Adipocyte (in vitro differentiated cells): ENCODE results near the gene RIPOR2.
"Not testable (repeated sequence)": the region's sequence is repeated elsewhere in the genome, so short reads cannot be mapped to it uniquely, and the experiment has no call there.

ENCODE experiments used
- DNase-seq: peaks from one replicate; pipeline ENCODE4 v3.0.0-alpha.2; 2015; ENCODE audit warnings: low read depth
- H3K27me3 ChIP-seq: replicated peaks from 2 replicates; pipeline ENCODE4 v1.7.0; 2013; ENCODE audit warnings: mild to moderate bottlenecking, low read length, moderate library complexity; ENCODE audit not compliant: control insufficient read depth, insufficient read depth
- H3K36me3 ChIP-seq: 2 replicates; pipeline ENCODE4 v1.7.0; 2013; ENCODE audit warnings: low read length, mild to moderate bottlenecking, moderate library complexity; ENCODE audit not compliant: control insufficient read depth, insufficient read depth, severe bottlenecking
- H3K4me1 ChIP-seq: 2 replicates; pipeline ENCODE4 v1.7.0; 2013; ENCODE audit warnings: mild to moderate bottlenecking, low read length, moderate library complexity; ENCODE audit not compliant: control insufficient read depth, insufficient read depth
- H3K4me3 ChIP-seq: 2 replicates; pipeline ENCODE4 v1.7.0; 2013; ENCODE audit warnings: mild to moderate bottlenecking, low read length, moderate library complexity
- H3K9ac ChIP-seq: 2 replicates; pipeline ENCODE4 v1.7.0; 2013; ENCODE audit warnings: mild to moderate bottlenecking, low read length, moderate library complexity
- H3K9me3 ChIP-seq: 2 replicates; pipeline ENCODE4 v1.7.0; 2013; ENCODE audit warnings: mild to moderate bottlenecking, low read length, moderate library complexity; ENCODE audit not compliant: control insufficient read depth

Gene RIPOR2

DNA sequence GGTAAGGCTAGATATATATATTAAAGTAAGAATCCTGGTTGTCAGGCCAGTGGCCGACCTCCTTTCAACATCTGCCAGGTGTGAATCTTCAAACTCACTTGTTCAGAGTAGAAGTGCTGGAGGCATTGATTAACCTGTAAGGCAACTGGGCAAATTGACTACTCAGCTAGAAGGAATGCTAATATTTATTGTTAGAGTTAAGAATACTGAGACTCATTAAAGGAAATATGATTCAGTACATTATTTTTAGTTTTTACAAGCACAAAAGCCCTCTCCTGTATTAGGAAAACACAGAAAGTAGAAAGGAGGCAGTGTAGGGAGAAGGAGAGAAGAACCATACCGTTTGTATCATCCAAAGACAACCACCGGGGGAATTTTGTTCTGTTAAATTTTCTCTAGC lies 53.5 kb downstream of the RIPOR2 start:
- Histone ChIP-seq H3K27me3 (no peaks in the 10 kb centered on the region), H3K4me1 (peaks cover 35% of the 10 kb centered on the region), H3K4me3 (no peak overlapping the region), H3K36me3 (no peaks in the 10 kb centered on the region), H3K9ac (no peak overlapping the region), H3K9me3 (peaks cover 5% of the 10 kb centered on the region)
- DNase-seq = no peak

DNA sequence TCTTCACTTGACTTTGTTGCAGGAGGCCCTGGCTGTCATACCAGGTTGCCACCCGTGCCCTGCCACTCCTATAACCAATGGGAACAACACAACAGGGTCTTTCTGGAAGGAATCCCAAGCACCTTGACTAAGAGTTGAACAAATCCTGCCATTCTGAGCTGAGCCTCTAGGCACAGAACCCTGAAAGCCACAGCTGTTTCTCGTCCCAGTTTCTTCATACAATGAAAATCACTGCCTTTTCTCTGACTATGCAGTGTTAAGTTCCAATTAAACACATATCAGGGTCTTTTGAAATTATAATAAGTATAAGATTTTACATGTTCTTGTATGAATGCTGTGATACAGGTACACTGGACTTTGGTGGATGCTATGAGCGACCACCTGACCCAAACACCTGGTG lies 54.4 kb downstream of the RIPOR2 start:
- DNase-seq = no peak
- H3K4me3 ChIP-seq = no peak overlapping the region
- H3K27me3 ChIP-seq = no peaks in the 10 kb centered on the region
- peaks cover 10% of the 10 kb centered on the region for H3K9me3 ChIP-seq
- H3K36me3 ChIP-seq = no peaks in the 10 kb centered on the region
- peaks cover 32% of the 10 kb centered on the region for H3K4me1 ChIP-seq
- no peak overlapping the region for H3K9ac ChIP-seq

DNA sequence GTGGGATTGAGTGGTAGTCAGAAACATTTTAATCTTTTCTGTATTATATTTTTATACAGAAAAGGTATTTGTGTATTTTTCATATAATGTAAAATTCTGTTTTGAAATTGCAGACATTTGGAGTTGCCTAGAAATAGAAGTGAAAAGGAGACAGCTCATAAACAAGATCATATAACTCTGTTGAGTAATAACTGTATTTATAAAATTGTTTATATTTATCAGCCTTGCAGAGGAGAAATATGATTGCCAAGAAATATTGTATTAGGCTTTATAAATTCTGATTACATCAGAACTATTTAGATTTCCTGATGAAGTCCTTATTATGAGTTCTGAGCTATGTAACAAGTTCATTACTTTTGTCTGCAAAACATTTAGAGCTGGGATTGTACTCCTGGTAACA lies 55.3 kb downstream of the RIPOR2 start:
- Histone ChIP-seq H3K27me3 (no peaks in the 10 kb centered on the region), H3K9me3 (peaks cover 10% of the 10 kb centered on the region), H3K4me1 (peaks cover 23% of the 10 kb centered on the region), H3K36me3 (peaks cover 3% of the 10 kb centered on the region), H3K4me3 (no peak overlapping the region), H3K9ac (no peak overlapping the region)
- DNase-seq = no peak

DNA sequence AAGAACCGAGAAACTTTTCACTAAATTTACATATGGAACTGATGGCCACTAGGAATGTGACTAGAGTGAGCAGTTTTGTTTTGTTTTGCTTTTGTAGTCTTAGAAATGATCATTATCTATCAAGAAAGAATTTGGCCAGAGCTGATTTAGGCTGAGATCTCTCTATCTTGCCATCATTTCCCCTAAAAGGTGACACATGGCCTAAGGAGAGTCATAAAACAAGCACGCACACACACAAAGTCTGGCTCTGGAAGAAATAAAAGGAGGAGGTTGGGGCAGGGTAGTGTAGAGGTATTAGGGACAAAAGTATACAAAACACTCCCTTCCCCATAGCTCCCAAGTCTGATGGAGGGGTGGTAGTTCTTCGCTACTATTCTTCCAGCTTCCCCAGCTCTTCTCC lies 56.4 kb downstream of the RIPOR2 start:
- H3K27me3 ChIP-seq = no peaks in the 10 kb centered on the region
- H3K9ac ChIP-seq = no peak overlapping the region
- H3K4me1 ChIP-seq = peaks cover 27% of the 10 kb centered on the region
- peaks cover 7% of the 10 kb centered on the region for H3K36me3 ChIP-seq
- H3K4me3 ChIP-seq = no peak overlapping the region
- peaks cover 10% of the 10 kb centered on the region for H3K9me3 ChIP-seq
- no peak for DNase-seq

DNA sequence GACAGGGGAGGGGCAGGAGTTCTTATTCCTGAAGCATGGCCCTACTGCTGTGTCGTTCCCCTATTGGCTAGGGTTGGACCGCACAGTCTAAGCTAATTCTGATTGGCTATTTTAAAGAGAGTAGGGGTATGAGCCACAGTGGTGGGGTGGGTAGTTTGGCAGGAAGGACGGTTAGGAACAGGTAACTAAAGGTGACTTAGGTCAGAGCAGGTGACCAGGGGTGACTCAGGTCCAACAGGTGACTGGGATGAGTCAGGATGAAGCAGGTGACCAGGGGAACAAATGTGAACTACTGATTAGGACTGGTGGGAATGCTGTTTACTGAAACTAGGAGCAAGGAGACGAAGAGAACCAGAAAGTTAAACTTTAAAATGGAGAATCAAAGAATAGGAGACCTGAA lies 58.0 kb downstream of the RIPOR2 start:
- Histone ChIP-seq H3K36me3 (peaks cover 21% of the 10 kb centered on the region), H3K4me1 (peaks cover 16% of the 10 kb centered on the region), H3K9me3 (peaks cover 10% of the 10 kb centered on the region)
- not testable (repeated sequence) for H3K9ac ChIP-seq, DNase-seq, H3K27me3 ChIP-seq, H3K4me3 ChIP-seq

DNA sequence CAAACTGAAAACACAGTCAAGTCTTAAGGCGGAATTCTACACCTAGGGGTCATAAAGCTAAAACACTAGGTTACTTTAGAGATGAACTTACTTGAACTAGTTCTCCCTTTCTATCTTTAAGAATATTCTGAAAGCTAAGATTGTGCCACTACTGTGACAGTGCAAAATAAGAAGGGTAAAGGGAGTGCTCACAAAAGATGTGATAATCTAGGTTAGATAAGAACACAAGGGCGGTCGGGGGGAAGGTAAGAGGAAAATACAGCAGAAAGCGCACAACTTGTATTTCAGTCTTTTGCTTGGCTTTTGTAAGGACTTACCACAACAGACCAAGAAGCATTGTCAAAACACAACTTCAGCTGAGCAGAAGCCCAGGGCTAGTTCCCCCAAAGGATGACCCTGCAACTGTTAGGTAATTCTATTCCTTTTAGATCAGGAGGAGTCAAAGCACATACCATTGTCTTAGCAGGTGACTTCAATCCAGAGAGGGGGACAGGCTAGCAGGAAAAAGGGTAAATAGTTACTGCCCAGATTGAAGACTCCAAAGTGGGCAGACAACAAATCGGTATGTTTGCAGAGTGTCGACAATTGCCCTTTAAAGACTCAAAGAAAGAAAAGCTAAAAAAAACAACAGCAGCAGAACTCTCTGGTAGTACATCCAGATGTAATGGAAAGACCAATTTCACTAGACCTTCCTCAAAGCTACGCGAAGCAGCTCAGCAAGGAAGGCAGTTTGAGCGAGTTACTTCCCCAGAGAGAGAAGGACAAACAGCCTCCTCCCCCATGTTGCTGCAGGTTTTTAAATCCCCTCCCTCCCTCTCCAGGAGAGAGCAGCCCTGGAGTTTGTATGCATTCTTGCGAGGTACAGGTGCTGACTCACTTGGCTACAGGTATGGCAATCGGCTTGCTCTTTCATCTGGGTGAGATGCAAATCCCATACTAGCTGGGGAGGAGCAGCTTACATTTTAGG lies 59.0 kb downstream of the RIPOR2 start:
- Histone ChIP-seq H3K9me3 (peaks cover 10% of the 10 kb centered on the region), H3K9ac (no peak overlapping the region), H3K27me3 (no peaks in the 10 kb centered on the region), H3K4me3 (no peak overlapping the region), H3K4me1 (peaks cover 10% of the 10 kb centered on the region), H3K36me3 (peaks cover 31% of the 10 kb centered on the region)
- no peak for DNase-seq

DNA sequence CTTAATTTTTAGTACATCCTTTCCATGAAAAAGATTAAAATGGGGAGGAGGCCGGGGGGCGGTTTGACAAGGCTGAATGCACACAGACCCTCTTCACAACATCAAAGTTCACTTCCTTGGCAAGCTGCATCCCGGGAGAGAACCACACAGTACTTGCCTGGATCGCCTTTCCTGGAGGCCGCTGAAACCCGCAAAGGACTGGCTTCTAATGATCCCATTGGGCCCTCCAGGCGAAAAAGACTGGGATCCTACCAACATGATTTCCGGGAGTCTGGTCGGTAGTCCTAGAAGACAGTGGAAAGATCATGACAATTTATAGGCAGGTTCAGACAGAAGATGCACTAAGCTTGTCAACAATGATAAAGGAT lies 60.2 kb downstream of the RIPOR2 start:
- peaks cover 39% of the 10 kb centered on the region for H3K36me3 ChIP-seq
- H3K9me3 ChIP-seq = peaks cover 10% of the 10 kb centered on the region
- H3K27me3 ChIP-seq = no peaks in the 10 kb centered on the region
- H3K9ac ChIP-seq = no peak overlapping the region
- DNase-seq = no peak
- no peak overlapping the region for H3K4me3 ChIP-seq
- peaks cover 10% of the 10 kb centered on the region for H3K4me1 ChIP-seq

DNA sequence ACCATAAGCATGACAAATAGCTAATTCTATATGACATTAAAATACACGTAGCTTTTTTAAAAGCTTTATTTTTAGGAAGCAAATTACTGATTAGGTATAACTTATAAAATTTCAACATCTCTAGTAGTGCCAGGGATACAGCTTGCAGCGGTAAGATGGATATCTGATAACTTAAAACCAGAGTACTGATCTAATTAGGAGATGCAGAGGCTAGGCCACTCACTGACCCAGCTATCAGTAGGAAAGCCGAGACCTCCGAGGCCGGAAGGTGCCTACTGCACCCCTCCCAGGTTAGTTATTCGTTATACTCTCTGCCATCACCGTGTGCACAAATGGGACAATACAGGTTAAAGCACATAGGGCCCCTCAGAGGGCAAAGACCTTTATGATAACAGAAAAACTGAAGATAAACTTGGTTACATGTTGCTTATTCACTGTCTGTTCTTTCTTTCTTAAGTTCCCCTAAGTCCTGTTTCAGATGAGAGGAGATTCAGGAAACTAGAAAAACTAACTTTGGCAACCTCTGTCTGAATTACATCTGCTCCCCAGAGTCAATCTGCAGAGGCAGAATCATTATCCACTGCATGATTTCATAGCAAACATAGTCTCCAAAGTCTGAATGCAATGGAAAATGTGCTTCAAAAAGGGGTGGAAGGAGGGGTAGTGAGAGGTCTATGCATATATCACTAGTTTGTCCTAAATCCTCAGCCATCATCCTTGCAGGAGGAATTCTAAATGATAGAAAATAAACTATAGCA lies 60.8 kb downstream of the RIPOR2 start:
- H3K4me3 ChIP-seq = no peak overlapping the region
- no peak overlapping the region for H3K9ac ChIP-seq
- H3K27me3 ChIP-seq = no peaks in the 10 kb centered on the region
- H3K4me1 ChIP-seq = peaks cover 10% of the 10 kb centered on the region
- DNase-seq = no peak
- H3K36me3 ChIP-seq = peaks cover 43% of the 10 kb centered on the region
- H3K9me3 ChIP-seq = peaks cover 10% of the 10 kb centered on the region

DNA sequence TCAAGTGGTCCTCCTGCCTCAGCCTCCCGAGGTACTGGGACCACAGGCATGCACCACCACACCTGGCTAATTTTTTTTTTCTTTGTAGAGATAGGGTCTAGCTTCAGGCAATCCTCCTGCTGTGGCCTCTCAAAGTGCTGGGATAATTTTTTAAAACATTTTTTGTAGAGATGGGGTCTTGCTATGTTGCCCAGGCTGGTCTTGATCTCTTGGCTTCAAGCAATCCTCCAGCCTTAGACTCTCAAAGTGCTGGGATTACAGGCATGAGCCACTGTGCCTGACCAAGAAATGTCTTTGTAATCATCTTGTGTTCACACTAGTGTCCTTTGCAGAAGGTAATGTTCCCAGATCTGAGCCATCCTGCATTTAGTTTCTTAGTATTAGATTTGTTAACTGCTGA lies 61.6 kb downstream of the RIPOR2 start:
- peaks cover 10% of the 10 kb centered on the region for H3K9me3 ChIP-seq
- no peak for DNase-seq
- peaks cover 4% of the 10 kb centered on the region for H3K4me1 ChIP-seq
- no peak overlapping the region for H3K4me3 ChIP-seq
- no peak overlapping the region for H3K9ac ChIP-seq
- no peaks in the 10 kb centered on the region for H3K27me3 ChIP-seq
- H3K36me3 ChIP-seq = peaks cover 49% of the 10 kb centered on the region

DNA sequence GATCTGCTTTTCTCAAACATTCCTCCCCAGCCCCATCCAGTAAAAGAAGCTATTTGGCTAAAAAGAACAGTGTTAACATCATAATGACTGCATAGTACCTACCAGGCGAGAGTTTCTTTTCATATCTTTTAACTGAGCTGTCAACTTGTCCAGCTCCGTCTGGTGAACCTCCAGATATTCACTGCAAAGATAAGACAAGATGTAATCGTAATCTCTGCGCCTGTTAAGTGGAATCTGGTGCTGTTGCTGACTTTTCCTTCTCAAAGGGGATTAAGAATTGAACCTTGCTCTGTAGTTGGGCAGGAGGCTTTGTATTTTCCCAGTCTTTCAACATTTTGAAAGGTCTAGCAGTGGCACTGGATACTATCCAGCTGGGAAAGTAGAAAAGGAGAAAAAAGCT lies 63.0 kb downstream of the RIPOR2 start:
- Histone ChIP-seq H3K9me3 (peaks cover 9% of the 10 kb centered on the region), H3K4me1 (peaks cover 4% of the 10 kb centered on the region), H3K36me3 (peaks cover 62% of the 10 kb centered on the region), H3K4me3 (no peak overlapping the region), H3K27me3 (no peaks in the 10 kb centered on the region), H3K9ac (no peak overlapping the region)
- no peak for DNase-seq

DNA sequence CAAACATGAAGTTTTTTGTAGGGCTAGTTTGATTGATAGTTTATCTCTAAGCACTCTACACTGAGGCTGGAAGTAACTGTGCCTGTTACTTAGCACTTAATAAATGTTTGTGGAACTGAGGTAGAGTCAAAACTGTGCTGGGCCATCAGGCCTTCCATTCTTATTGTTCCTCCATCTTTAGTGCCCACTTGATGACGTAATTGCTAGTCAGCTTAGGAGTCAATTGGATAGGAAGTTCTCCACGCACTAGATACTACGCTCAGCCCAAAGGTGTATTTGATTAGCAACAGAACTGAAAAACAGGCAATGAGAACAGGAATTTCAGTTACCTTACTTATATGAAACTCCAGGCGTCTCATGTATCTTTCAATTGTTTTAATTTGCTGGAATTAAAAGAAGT lies 67.0 kb downstream of the RIPOR2 start:
- no peak for DNase-seq
- Histone ChIP-seq H3K27me3 (no peaks in the 10 kb centered on the region), H3K9me3 (no peaks in the 10 kb centered on the region), H3K4me1 (no peaks in the 10 kb centered on the region), H3K36me3 (peaks cover 83% of the 10 kb centered on the region), H3K9ac (no peak overlapping the region), H3K4me3 (no peak overlapping the region)
